Measurements from ENCODE around the gene PTPN21.
"Not testable (repeated sequence)": the region's sequence is repeated elsewhere in the genome, so short reads cannot be mapped to it uniquely, and the experiment has no call there.

PTPN21 gene

DNA sequence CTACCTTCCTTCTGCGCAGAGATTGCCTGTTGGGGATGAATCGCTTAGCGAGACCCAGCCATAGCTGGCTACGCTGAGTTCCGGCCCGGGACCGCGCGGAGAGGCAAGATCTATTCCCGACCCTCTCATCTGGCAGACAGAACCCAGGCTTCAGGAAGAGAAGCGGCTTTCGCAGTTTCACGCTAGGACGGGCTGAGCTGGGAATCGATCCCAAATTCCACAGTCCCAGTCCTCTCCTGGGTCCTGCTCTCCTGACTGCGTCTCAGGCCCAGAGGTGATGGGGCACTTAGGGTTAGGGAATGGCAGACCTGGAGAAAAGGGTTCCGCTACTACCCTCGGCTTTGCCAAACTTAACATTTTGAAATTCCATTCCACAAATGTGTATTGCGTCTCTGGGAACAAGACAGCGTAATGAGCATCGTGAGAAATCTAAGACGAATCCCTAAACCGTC, 2.8 kb downstream of the PTPN21 start:
- DNase-seq (ENCODE audit: low spot score) = no peak

DNA sequence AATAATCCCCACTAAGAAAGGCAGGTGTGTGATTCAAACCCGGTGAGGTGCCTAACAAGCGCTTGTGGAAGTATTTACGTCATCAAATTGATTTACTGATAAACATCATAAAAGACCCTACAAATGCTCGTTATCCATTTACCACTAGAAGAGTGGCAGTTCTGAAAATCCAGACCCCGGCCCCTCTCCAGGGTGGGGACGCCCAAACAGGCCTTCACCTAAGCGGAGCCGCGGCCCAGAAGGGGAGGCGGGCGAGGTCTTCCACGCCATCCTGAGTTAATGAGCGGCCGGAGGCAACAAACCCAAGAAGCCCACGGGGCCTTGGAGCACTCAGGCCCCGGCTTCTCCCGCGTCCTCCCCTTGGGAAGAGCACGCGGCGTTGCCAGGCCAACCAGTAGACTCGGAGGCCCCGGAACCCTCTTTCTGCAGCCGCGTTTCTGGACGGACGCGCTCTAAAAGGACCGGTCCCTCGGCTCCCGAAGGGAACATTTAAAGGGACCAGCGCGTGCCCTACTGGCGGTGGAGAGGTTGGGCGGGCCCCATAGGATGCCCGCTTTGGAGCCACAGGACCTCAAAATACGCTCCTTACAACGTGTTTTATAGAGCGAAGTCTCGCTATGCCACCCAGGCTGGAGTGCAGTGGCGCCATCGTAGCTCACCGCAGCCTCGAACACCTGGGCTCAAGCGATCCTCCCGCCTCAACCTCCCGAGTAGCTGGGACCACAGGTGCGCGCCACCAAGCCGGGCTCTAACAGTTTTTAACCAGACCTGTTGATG, 3.5 kb downstream of the PTPN21 start:
- DNase-seq (ENCODE audit: low spot score) = no peak

DNA sequence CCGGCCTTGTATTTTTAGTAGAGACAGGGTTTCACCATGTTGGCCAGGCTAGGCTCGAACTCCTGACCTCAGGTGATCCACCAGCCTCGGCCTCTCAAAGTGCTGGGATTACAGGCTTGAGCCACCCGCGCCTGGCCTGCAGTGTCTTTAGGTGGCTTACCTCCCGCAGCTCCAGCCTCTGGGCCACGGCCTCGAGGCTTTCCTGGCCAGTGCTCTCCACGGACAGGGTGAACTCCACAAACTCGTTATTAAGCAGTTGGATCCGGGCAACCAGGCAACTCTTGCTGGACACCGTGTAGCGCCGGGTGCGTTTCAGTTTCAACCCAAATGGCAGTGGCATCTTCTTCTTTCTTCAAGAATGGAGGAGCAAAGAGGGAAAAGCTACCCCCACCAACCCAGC, 4.7 kb downstream of the PTPN21 start:
- DNase-seq (ENCODE audit: low spot score) = no peak

DNA sequence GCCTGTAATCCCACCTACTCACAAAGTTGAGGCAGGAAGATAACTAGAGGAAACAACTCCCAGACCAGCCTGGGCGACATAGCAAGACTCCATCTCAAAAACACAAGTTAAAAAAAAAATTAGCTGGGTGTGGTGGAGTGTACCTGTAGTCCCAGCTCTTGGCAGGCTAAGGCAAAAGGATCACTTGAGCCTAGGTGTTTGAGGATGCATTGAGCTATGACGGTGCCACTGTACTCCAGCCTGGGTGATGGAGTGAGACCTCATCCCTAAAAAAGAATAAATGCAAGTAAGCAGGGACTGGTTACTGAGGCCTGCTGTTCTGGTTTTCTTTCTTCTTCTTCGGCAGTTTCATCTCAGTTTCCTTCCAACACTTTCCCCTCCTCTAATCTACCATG, 7.4 kb downstream of the PTPN21 start:
- DNase-seq (ENCODE audit: low spot score) = no peak

DNA sequence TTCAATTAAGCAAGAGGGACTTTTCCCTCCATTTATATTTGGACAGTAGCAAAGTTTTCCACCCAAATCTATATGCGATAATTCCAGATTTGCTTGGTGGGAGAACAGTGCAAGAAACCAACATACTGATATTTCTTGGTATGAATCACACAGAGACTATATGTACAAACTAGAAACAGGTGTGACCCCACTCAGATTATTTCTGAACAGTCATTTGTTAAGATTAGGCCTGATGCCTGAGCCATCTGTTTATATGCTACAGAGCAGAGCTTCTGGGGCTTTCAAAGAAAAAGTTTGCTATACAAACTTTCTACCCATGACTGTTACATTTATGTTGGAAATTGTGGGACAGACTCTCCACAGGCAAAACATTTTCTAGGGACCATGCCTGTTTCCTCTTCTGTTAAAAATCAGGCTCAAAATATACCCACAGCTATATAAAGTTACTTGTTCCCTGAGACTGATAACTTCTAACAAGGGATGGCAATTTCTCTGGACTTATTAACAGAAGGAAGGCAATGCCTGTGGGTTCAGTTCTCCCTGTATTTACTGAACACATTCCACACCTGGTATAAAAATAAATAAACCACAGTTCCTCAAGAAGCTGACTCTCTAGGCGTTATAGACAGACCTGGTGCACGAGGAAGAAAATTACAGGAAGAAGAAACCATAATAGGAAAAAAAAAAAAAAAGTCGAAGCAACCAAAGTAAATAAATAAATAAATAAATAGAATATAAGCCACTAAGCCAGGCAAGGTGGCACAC, 8.0 kb downstream of the PTPN21 start:
- no peak for DNase-seq (ENCODE audit: low spot score)

DNA sequence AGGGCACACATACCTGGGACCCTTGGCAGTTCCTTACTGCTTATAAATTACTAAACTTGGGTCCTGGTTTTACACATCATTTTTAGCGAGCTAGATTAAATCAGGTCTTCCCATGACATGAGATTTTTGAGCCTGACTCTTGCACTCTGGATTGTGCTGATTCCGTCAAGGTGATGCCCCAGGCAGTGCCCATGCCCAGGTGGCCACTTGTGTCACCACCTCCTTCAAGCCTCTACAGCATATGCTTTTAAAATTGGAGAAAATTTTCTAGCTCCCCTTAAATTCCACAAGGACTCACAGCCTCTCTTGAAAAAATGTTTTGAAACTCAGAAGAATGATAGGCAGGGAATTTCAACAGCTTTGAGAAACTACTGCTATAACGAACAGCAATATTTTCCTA, 9.6 kb downstream of the PTPN21 start:
- DNase-seq (ENCODE audit: low spot score) = no peak

DNA sequence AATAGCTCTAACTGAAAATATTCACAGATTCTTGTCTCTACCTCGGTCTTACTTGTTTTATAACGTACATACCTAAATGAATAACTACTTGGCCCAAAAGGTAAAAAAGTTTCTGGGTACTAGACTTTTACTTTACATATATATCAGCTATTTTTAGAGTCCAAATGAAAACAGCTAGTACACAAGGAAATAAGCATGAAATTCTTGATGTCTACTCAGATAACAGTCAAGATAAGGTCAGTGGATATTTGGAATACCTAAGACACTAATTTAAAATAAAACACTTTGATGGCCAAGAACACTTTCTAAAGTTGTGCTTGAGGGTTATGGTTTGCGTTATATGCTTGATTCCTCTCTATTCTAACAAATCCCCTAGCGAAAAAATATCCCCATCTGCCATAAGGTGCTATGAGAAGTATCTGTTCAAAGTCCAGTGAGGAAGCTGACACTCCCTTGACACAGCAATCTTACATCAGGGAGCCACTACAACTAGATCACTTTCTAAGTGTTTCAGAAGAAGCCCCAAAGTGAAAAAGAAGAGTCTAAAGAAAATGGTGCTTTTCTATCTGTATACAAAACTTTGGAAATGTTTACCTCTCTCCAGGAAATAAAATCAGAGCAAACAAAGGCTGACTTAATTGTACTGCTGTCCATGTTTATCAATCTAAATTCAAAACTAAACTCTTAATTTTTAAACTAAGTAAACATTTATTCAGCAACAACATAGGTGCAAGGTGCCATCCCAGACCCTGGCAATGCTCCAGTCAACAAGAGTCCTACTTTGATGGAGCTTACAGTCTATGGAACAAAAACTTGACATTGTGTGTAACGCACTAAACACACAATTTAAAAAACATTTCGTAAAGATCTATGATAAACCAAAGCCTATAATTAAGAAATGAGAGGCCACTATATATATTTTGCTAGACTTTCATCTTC, 11.7 kb downstream of the PTPN21 start:
- no peak for DNase-seq (ENCODE audit: low spot score)

DNA sequence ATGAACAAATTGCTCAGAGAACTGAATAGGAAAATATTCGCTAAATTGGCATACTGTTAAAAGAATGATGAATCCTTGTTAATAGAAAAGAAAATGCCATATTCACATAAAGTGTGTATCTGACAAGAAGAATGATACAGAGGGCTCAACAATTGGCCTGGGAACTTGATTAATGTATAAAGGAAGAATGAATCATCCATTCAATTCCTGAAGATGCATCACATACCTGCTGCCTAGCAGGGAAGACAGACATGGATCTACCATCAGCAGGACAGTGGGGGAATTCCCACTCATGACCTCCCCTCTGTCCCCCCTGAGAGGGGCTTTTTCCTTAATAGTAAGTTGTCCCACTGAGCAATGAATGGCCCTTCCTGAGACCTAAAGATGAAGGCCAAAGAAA, 13.5 kb downstream of the PTPN21 start:
- no peak for DNase-seq (ENCODE audit: low spot score)

DNA sequence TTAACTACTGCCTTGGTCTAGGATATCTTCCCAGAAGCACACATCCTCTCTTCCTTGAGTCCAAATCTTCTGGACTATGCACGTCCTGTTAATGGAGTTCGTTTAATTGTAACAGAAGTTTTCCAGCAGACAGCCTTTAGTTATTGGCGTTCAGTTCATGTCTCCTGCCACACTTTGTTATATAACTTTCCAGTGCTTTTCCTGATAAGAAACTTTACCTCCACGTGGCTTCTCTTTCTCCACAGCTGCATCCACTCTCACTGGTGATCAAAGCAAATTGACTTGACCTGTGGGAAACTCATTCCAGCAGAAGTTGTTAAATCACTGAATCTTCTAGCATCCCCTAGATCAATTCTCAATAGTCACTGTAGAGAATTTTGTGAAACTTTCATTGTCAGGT, 19.0 kb downstream of the PTPN21 start:
- no peak for DNase-seq (ENCODE audit: low spot score)

DNA sequence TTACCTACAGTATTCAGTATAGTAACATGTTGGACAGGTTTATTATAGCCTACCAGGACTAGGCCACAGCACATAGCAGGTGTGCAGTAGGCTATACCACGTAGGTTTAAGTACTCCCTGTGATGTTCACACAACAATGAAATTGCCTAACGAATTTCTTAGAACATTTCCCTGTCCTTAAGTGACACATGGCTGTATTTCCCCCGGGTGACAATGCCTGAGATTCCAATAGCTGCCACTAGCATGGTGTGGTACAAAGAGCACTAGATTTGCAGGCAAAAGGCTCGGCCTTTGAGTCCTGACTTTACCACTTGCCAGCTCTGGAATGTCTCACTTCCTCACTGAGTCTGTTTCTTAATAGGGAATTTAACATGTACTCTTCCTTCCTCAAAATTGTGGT, 19.7 kb downstream of the PTPN21 start:
- DNase-seq (ENCODE audit: low spot score) = no peak

DNA sequence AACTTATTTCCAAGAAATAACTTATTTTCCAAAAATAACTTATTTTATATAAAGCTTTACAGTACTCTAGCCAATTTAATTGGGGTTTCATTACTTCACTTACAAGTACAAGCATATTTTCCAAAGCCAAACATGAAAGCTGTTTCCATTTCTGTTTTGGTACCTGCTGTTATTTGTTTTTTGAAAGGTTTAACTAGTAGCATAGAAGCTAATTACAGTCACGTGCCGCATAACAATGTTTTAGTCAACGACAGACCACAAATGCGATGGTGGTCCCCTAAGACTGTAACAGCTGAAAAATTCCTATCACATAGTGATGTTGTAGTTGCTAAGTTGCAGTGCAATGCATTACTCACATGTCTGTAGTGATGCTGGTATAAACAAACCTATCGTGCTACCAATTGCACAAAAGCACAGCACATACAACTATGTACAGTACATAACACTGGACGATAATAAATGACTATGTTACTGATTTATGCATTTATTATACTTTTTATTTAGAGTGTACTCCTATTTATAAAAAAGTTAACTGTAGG, 21.7 kb downstream of the PTPN21 start:
- no peak for DNase-seq (ENCODE audit: low spot score)

DNA sequence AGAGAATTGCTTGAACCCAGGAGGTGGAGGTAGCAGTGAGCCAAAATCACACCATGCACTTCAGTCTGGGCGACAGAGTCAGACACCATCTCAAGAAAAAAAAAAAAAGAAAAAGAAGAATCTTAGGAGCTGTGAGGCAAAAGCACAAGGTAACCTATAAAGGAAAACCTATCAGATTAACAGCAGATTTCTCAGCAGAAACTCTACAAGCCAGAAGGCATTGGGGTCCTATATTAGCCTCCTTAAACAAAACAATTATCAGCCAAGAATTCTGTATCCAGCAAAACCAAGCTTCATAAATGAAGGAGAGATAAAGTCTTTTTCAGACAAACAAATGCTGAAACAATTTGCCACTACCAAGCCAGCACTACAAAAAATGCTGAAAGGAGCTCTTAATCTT, 24.9 kb downstream of the PTPN21 start:
- not testable (repeated sequence) for DNase-seq (ENCODE audit: low spot score)

DNA sequence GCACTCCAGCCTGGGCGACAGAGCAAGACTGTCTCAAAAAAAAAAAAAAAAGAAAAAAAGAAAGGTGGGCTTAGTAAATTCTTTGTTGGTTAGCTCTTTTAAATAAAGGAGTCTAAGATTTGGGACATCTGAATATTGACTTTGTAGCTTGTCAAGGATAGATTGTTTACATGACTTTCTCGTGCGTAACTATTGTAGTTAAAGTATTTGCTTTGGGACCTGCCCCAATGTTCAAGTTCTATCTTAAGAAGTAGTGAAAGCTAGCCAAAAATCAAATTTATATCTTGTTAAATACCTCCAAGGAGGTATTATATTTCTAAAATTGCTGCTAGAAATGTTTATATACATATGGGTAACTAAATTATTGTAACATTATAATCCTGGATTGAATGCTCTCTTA, 32.4 kb downstream of the PTPN21 start:
- no peak for DNase-seq (ENCODE audit: low spot score)

DNA sequence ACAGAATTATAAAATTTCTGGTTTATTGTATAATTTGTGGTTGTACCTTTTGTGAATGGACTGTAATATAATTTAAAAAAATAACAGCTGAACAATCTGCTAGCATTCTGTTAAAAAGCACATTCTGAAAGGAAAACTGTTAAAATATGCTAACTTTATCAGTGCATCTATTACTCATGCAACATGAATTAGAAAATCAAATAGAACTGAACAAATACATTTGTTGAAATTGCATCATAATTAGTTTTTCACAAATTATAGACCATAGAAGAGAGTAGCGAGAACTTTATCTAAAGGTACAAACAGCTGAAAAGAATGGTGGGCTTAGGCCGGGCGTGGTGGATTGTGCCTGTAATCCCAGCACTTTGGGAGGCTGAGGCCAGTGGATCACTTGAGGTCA, 33.0 kb downstream of the PTPN21 start:
- DNase-seq (ENCODE audit: low spot score) = no peak

DNA sequence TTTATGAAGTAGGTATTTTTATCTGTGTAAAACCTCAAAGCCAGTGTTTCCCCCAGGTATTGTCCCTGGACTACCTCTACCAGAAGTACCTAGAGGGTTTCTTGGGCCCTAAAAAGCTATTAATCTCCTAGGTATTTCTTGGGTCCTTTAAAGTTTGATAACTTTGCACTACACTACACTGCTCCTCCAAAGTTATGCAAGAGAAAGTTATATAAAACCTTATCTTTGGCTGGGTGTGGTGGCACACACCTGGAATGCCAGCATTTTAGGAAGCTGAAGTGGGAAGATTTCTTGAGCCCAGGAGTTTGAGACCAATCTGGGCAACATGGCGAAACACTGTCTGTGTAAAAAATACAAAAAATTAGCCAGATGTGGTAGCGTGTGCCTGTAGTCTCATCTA, 34.9 kb downstream of the PTPN21 start:
- no peak for DNase-seq (ENCODE audit: low spot score)

DNA sequence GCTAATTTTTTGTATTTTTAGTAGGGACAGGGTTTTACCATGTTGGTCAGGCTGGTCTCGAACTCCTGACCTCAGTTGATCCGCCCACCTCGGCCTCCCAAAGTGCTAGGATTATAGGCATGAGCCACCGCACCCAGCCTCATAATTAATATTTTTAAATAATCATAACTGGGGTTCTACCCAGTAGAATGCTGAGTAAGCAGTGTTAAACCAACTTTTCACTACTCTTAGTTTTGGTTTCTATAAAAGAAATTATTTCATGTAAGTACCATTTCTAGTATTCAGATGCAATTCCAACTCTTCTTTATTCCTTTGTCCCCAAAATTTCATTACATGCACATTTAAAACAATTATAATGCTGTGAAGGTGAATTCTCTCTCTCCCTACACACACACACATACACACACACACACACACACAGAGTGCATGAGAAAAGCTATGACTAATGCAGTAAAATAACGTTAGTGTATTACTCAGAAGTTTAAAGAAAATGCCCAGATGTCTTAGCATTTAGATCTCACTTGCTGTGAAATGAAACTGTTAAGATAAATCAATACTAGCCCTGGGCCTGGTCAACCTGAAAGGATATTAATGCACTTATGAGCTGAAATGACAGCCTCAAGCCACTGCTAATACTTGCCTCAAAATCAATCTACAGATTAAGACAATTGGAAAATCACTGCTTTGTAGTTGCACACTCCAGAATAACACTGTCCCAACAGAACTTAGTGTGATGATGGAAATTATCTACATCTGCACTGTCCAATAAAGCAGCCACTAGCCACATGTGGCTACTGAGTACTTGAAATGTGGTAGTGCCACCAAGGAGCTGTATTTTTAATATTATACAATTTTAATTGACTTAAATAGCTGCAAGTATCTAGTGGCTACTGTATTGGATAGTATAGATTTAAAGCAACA, 36.0 kb downstream of the PTPN21 start:
- DNase-seq (ENCODE audit: low spot score) = no peak

DNA sequence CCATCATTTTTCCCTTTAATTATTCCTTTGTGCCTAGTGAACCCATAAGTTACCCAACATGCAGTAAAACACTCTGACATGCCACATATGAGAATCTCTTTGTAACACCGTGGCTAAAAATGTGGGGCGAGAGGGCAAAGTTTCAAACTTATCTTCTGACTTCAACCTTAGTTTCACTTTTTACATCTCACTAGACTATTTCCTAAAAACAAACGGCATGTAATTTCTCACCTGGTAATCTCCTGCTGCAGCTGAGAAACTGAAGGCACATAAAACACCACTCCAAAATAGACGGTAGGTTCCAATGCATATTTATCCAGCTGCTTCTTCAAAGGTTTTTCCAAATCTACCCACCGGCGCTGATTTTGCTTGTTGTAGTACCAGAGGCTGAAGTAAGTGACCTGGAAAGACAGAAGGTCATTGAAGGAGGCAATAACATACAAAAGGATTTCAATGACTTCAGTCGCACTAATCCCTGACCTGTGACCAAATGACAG, 37.9 kb downstream of the PTPN21 start:
- DNase-seq (ENCODE audit: low spot score) = no peak

DNA sequence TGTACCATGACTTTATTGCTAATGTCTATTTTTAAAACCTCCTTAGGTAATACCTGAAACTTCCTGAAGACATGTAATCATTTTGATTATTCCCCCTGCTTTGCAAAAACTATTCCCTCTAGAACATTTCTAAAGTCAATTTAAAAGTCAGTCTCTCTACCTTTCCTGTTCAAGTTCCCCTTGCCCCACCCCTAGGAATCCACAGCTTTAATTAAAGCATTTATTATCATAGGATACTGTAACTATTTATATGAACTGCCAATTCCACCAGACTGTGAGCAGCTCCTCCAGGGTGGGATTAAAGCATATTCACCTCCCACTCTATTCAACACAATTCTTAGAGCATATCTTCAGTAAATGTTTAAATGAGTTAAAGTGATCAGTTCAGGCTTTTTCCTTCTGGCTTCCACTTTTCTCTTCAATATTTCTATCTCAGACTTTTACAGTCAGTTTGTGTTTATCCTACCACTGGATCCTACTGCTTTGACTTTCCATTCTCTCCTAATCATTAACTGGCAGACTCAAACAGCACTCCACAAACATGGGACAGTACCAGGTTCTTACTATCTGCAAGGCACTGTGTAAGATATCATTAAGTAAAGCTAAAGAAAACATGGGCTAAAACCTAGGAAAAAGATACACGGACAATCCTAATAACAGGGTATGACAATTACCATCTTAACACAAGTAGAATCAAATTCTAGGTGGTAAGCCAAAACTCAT, 39.1 kb downstream of the PTPN21 start:
- DNase-seq (ENCODE audit: low spot score) = no peak

DNA sequence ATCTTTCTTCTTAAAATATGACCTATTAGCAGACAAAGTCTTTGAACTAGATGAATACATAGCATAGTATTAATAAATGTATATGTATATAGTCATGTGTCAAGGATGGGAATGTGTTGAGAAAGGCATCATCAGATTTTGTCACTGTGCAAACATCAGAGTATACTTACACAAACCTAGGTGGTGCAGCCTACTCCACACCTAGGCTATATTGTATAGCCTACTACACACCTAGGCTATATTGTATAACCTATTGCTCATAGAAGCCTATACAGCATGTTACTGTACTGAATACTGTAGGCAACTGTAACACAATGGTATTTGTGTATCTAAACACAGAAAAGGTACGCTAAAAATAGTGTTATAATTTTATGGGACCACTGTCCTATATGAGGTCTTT, 47.6 kb downstream of the PTPN21 start:
- DNase-seq (ENCODE audit: low spot score) = no peak

DNA sequence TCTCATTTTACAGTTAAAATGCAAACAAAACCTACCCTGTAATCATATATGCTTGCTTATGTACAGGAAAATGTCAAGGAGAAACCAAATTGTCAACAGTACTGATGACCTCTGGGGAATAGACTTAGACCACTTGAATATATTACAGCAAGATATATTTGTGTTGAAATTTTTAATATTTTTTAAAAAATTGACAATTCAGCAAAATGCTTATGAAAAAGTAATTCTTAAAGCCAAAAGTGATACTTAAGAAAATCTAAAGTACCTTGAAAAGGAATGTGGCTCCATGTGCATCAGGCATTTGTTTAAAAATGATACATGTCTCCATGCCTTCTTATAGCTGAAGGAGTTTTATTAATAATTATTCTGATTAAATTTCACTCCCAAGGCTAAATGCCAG, 49.2 kb downstream of the PTPN21 start:
- DNase-seq (ENCODE audit: low spot score) = no peak

Measured in germinal center (tissue), 1 donor.